T-helper 1 cell treated with Interleukin-12 subunit alpha and Interleukin-12 subunit beta and Interleukin-4 antibody, amounts not matched to agents 30 ng/mL and 1 ng/mL, for 36 hours (primary cell): ENCODE measurements around the gene DOCK7. TPM values are rescaled to one million over a fixed set of nuclear protein-coding genes. Genes with fewer than 3 reads are reported as not detected.
"Not testable (repeated sequence)": the region's sequence is repeated elsewhere in the genome, so short reads cannot be mapped to it uniquely, and the experiment has no call there.

Source experiments
- intact Hi-C: fragments of 100-400 bp; cut with micrococcal nuclease; formaldehyde crosslinking; loops from one replicate; pipeline ENCODE4 v1.15.1; 2024
- total RNA-seq: library from RNA; stranded (reverse); gene quantifications from 2 replicates; pipeline ENCODE4 v1.2.3, GENCODE V29; 2022

DOCK7 gene
- total RNA-seq, 1 donor from 2014 or later: 5.1 TPM

DNA sequence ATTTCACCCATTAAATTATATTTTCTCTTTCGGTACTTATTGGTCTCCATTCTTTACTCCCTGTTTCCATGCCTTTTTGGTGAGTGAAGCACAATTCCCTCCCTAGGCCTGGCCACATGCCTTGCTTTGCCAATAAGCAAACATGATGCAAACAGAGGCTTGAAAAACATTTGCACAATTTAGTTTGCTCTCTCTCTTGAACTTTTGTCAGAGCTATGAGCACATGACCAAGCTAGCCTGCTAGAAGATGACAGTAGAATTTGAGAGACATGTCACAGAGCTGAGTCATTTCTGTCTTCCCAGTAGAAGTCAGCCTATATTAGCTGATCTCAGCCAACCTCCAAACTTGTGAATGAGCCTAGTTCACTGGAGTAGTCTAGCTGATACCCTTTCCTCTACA lies 66.3 kb downstream of the DOCK7 start:
- intact Hi-C loops: no loop called here

GRCh38 chr1:62613890-62614289 lies 74.3 kb downstream of the DOCK7 start:
- intact Hi-C loops: no loop called here

DNA sequence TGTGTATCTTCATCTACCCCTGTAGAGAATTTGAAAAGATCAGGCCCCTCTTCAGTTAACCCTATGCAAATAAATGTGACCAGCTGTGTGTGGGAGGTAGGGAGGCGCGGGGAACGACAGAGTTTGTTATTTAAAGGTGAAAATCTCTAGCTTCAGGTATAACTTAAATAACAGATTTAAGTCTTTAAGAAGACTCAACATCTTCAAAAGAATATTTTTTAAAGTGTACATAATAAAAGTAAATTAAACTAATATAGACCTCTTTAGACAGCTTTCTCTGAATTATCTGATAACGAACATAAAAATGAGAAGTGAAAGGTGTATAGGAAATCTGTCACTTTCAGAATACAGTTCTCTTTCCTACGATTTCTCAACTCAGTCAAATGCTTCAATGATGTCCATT lies 74.9 kb downstream of the DOCK7 start:
- intact Hi-C loops: no loop called here

DNA sequence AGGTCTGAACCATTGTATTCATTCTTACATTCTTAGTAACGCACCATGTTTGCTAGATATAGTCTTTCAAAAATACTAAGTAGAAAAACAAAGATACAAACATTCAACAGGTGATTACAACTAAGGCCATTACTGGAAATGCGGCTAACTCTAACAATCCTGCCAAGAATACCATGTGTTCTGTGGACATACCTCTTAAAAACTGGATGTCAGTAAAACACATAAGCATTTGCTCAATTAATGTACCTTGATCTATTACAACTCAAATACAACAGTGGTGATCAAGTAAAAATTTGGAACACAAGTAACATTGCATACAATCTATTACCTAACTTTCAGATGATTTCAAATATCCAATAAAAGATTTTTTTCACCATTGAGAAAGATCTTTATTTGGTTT lies 75.4 kb downstream of the DOCK7 start:
- intact Hi-C loops: no loop called here

DNA sequence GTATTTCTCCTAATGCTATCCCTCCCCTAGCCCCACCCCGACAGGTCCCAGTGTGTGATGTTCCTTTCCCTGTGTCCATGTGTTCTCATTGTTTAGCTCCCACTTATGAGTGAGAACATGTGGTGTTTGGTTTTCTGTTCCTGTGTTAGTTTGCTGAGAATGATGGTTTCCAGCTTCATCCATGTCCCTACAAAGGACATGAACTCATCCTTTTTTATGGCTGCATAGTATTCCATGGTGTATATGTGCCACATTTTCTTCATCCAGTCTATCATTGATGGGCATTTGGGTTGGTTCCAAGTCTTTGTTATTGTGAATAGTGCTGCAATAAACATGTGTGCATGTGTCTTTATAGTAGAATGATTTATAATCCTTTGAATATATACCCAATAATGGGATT lies 77.6 kb downstream of the DOCK7 start:
- intact Hi-C loops: not testable (repeated sequence)

DNA sequence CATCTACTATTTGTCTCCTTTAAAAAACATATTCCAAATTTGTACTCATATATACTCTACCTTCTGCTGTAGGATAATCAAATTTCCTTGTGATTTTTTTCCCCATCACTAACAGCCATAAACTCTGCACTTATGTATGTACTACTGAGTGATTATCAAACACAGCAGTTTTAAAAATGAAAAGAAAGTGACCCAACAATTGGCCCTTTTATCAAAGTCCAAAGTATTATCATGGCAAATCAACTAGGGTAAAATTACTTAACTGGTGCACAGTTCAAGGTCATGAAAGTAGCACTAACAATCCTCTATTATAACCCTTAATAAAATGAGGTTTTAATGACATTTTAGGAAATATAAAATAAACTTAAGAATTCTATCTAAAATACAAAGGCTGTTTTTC lies 79.3 kb downstream of the DOCK7 start:
- intact Hi-C loops: no loop called here

GRCh38 chr1:62601457-62601856 lies 86.7 kb downstream of the DOCK7 start:
- intact Hi-C loops: no loop called here

DNA sequence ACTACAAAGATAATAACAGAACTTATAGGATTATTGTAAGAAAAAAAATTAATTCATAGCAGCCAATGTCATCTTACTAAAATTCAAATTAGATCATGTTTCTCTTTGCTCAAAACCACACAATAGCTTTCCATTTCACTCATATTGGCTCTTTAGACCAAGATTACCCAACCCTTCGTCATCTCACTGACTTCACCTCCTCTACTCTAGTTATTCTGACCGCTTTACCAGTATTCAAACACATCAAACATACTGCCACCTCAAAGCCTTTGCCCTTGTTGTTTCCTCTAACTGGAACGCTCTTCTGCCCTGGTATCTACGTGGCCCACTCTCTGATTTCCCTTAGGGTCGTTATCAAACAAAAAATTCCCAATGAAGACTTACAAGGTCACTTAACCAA lies 89.1 kb downstream of the DOCK7 start:
- intact Hi-C loops: no loop called here

- intact Hi-C loops: no loop called here
Measured at GRCh38 chr1:62597281-62597680, 90.9 kb downstream of the DOCK7 start, which contains the start of gene ANGPTL3. Gene ANGPTL3 (plus strand): TSS chr1:62597520. CDS start chr1:62597567, 47 bp downstream.

DNA sequence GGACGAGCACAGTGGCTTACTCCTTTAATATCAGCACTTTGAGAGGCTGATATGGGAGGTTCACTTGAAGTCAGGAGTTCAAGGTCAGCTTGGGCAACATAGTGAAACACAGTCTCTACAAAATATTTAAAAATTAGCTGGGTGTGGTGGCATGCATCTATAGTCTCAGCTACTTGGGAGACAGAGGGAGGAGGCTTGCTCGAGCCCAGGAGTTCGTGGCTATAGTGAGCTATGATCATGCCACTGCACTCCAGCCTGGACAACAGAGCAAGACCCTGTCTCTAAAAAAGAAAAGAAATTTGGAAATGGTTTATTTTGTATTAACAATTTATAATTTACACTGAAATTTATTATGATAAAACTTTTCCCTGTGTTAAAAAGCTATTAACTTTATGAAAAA lies 92.5 kb downstream of the DOCK7 start:
- intact Hi-C loops: no loop called here

GRCh38 chr1:62593825-62594394 lies 94.3 kb downstream of the DOCK7 start:
- intact Hi-C loops: no loop called here

DNA sequence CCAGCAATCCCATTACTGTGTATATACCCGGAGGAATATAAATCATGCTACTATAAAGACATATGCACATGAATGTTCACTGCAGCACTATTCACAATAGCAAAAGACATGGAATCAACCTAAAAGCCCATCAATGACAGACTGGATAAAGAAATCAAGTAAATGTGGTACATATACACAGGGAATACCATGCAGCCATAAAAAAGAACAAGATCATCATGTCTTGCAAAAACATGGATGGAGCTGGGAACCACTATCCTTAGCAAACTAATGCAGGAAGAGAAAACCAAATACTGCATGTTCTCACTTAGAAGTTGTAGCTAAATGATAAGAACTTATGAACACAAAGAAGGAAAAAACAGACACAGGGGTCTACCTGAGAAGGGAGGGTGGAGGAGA lies 97.2 kb downstream of the DOCK7 start:
- intact Hi-C loops: no loop called here

GRCh38 chr1:62590255-62590969 lies 97.8 kb downstream of the DOCK7 start:
- intact Hi-C loops: no loop called here

GRCh38 chr1:62589321-62589720 lies 98.9 kb downstream of the DOCK7 start:
- intact Hi-C loops: no loop called here

- intact Hi-C loops: no loop called here
Measured at GRCh38 chr1:62588000-62588399, 100.2 kb downstream of the DOCK7 start.

GRCh38 chr1:62585469-62586155 lies 102.6 kb downstream of the DOCK7 start:
- intact Hi-C loops: no loop called here

GRCh38 chr1:62573675-62574074 lies 114.5 kb downstream of the DOCK7 start:
- intact Hi-C loops: no loop called here

DNA sequence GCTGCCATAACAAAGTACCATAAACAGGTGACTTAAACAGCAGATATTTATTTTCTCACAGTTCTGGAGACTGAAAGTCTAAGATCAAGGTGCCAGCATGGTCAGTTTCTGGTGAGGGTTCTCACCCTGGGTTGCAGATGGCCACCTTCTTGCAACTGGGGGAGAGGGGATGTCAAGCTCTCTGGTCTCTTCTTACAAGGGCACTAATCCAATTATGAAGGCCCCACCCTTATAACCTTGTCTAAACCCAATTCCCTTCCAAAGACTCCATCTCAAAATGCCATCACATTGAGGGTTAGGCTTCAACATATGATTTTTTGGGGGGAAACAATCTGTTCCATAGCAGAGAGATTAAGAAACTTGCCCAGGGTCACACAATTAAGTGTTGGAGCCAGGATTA lies 115.7 kb downstream of the DOCK7 start:
- intact Hi-C loops: no loop called here

- intact Hi-C loops: not testable (repeated sequence)
Measured at GRCh38 chr1:62571517-62571916, 116.7 kb downstream of the DOCK7 start.

GRCh38 chr1:62567926-62568325 lies 120.3 kb downstream of the DOCK7 start:
- intact Hi-C loops: not testable (repeated sequence)

- intact Hi-C loops: not testable (repeated sequence)
Measured at GRCh38 chr1:62567182-62567581, 121.0 kb downstream of the DOCK7 start.

GRCh38 chr1:62561306-62561705 lies 126.9 kb downstream of the DOCK7 start:
- intact Hi-C loops: no loop called here

DNA sequence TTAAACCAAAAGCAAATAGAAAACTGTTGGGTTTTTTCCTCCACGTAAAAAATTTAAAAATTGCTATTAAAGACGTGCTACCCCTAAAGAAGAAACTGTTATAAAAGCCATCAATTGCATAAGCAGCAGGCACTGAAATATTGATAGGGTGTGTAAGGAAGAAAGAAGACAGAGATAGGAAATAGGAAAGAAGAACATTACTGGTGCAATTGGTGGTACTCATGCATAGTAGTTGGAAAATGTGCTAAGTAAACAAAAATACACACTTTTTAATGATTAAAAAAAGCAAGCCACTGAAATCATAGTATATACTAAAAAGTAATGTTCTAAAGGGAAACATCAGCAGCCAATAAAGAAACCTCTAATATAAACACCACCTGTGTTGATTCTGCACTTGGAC lies 143.6 kb downstream of the DOCK7 start:
- intact Hi-C loops: no loop called here
